Spleen (tissue), 11 donors: ENCODE data around the gene CRYL1. TPM values are rescaled to one million over a fixed set of nuclear protein-coding genes. Genes with fewer than 3 reads are reported as not detected.

Experiments
- DNase-seq: peaks from one replicate; pipeline ENCODE4 v3.0.0-alpha.2; 2020
- H3K27ac ChIP-seq, 8 donors: fragments of 200-600 bp; sonication (generic) in 7 of 8; 1 replicate in 4 of 8; 2 replicates in 4 of 8; pipeline versions ENCODE4 v1.5.0 to v1.8.0; 2016 to 2021; ENCODE audit warnings: inconsistent platforms in 4 of 8, mild to moderate bottlenecking in 4 of 8, moderate library complexity in 1 of 8
- H3K27me3 ChIP-seq, 7 donors: fragments of 200-600 bp; sonication (generic) in 6 of 7; replicated peaks in 1 of 7; 1 replicate in 4 of 7; 2 replicates in 3 of 7; pipeline versions ENCODE4 v1.5.0 to v1.8.0; 2016 to 2021; ENCODE audit warnings: inconsistent platforms in 3 of 7, mild to moderate bottlenecking in 1 of 7
- H3K36me3 ChIP-seq, 6 donors: fragments of 200-600 bp; sonication (generic) in 5 of 6; 1 replicate in 4 of 6; 2 replicates in 2 of 6; pipeline versions ENCODE4 v1.5.0 to v1.8.0; 2016 to 2021; ENCODE audit warnings: inconsistent platforms in 2 of 6
- H3K4me1 ChIP-seq, 6 donors: fragments of 200-600 bp; sonication (generic) in 5 of 6; 1 replicate in 3 of 6; 2 replicates in 3 of 6; pipeline versions ENCODE4 v1.5.0 to v1.8.0; 2016 to 2021; ENCODE audit warnings: inconsistent platforms in 3 of 6
- H3K4me3 ChIP-seq, 8 donors: fragments of 200-600 bp; sonication (generic) in 7 of 8; 1 replicate in 4 of 8; 2 replicates in 4 of 8; pipeline versions ENCODE4 v1.5.0 to v1.8.0; 2016 to 2021; ENCODE audit warnings: inconsistent platforms in 4 of 8, mild to moderate bottlenecking in 4 of 8, moderate library complexity in 2 of 8
- H3K9me3 ChIP-seq, 8 donors: fragments of 200-600 bp; sonication (generic) in 7 of 8; 1 replicate in 4 of 8; 2 replicates in 4 of 8; pipeline versions ENCODE4 v1.5.0 to v1.8.0; 2016 to 2021; ENCODE audit warnings: inconsistent platforms in 4 of 8
- CTCF ChIP-seq, 11 experiments: fragments of 200-600 bp in 7 of 11; fragments of 450-650 bp in 4 of 11; sonication (generic) in 4 of 11; IDR thresholded peaks in 8 of 11; conservative IDR thresholded peaks in 3 of 11; 1 replicate in 7 of 11; 2 replicates in 4 of 11; pipeline versions ENCODE4 v1.4.0 to v1.8.0; 2016 to 2021; ENCODE audit warnings: antibody characterized with exemption in 11 of 11, inconsistent platforms in 4 of 11, mild to moderate bottlenecking in 1 of 11
- POLR2A ChIP-seq, 3 donors: fragments of 450-650 bp; IDR thresholded peaks; one replicate each; pipeline ENCODE4 v1.5.1; 2017; ENCODE audit warnings: antibody characterized with exemption in 3 of 3, mild to moderate bottlenecking in 1 of 3
- POLR2AphosphoS5 ChIP-seq, 3 donors: sonication (generic); formaldehyde crosslinking; IDR thresholded peaks; one replicate each; pipeline ENCODE4 v1.5.1; 2017; ENCODE audit warnings: antibody characterized with exemption in 3 of 3
- WGBS, 5 donors: extraction: QIAGEN DNeasy Blood & Tissue Kit in 3 of 5; methylation state at CpG; one replicate each; pipeline versions ENCODE4 v1.1.5 to v1.1.7; 2013 to 2018; 5-methylcytosine and 5-hydroxymethylcytosine counted together
- intact Hi-C: fragments of 100-400 bp; cut with DNase I; formaldehyde crosslinking; loops from one replicate; pipeline ENCODE4 v1.15.0; 2023; ENCODE audit warnings: low total_unique reads
- polyA plus RNA-seq, 3 donors: library from polyadenylated mRNA; stranded (reverse); fragments of 200-250 nt; gene quantifications; one replicate each; pipeline ENCODE4 v1.2.1, GENCODE V29; 2013
- total RNA-seq, 7 donors: library from RNA; depleted of rRNA in 3 of 7; stranded (reverse); fragments of >200 nt in 3 of 7; fragmentation: NEBNext Ultra II Directional in 4 of 7; extraction: Animal tissue kit (Norgen Biotek cat#: 25700) in 4 of 7; gene quantifications; one replicate each; pipeline versions ENCODE4 v1.1.0 to v1.2.1, GENCODE V29; 2016 to 2021
- donor health status: healthy with polysubstance abuse.
- donor health status: DM: no; HTN: no; CAD: no; lungs with moderate emphysema.
- donor health status: DM: no; HTN: no; CAD: no.
- donor health status: Bipolar disorder and iron deficiency.
- donor health status: healthy.
- donor health status: DM: no; HTN: no; CAD: no.
- donor health status: DM: yes; HTN: yes; CAD: no.

CRYL1 gene
- total and polyA plus RNA-seq, 10 donors, result 13.5 to 46.5 (median 29.0) TPM

GRCh38 chr13:20456737-20457136, 68.9 kb downstream of the CRYL1 start:
- Histone ChIP-seq H3K36me3 (no peaks in the 10 kb centered on the region), H3K4me3 (no peak overlapping the region), H3K4me1 (no peaks in the 10 kb centered on the region), H3K27me3 (no peaks in the 10 kb centered on the region), H3K27ac (no peak overlapping the region), H3K9me3 (peaks cover 0 to 12% (median 3%) of the 10 kb centered on the region in 8 donors)
- intact Hi-C loops, result no loop called here
- WGBS, 5 donors, result 42 to 81% (median 76%) methylated on average over 2 of the region's 2 CpGs
- no peak for TF ChIP-seq POLR2AphosphoS5 (IDR thresholded peaks at IDR 0.05)
- TF ChIP-seq CTCF (IDR thresholded peaks at IDR 0.05 in 8 of 11, conservative IDR thresholded peaks at IDR 0.05 in 3 of 11), result no peak
- TF ChIP-seq POLR2A (IDR thresholded peaks at IDR 0.05), result no peak
- no peak for DNase-seq

GRCh38 chr13:20451397-20451796, 74.3 kb downstream of the CRYL1 start:
- Histone ChIP-seq H3K9me3 (peaks cover 9 to 49% (median 37%) of the 10 kb centered on the region in 8 donors), H3K27ac (no peak overlapping the region), H3K27me3 (no peaks in the 10 kb centered on the region), H3K4me1 (no peaks in the 10 kb centered on the region), H3K36me3 (peaks cover 0 to 7% (median 0%) of the 10 kb centered on the region in 6 donors), H3K4me3 (no peak overlapping the region)
- no peak for DNase-seq
- intact Hi-C loops, result no loop called here
- TF ChIP-seq CTCF (IDR thresholded peaks at IDR 0.05 in 8 of 11, conservative IDR thresholded peaks at IDR 0.05 in 3 of 11) (no peak), POLR2AphosphoS5 (IDR thresholded peaks at IDR 0.05) (no peak), POLR2A (IDR thresholded peaks at IDR 0.05) (no peak)

- no peaks in the 10 kb centered on the region for H3K27me3 ChIP-seq
- 81 to 98% (median 93%) methylated on average over 1 of the region's 1 CpG for WGBS, 5 donors
- peaks cover 0 to 18% (median 0%) of the 10 kb centered on the region in 6 donors for H3K36me3 ChIP-seq
- intact Hi-C loops, result no loop called here
- H3K4me1 ChIP-seq, result no peaks in the 10 kb centered on the region
- DNase-seq, result no peak
- no peak overlapping the region for H3K4me3 ChIP-seq
- H3K9me3 ChIP-seq, result peaks cover 9 to 55% (median 45%) of the 10 kb centered on the region in 8 donors
- H3K27ac ChIP-seq, result no peak overlapping the region
- TF ChIP-seq CTCF (IDR thresholded peaks at IDR 0.05 in 8 of 11, conservative IDR thresholded peaks at IDR 0.05 in 3 of 11) (no peak), POLR2A (IDR thresholded peaks at IDR 0.05) (no peak), POLR2AphosphoS5 (IDR thresholded peaks at IDR 0.05) (no peak)
Observed at GRCh38 chr13:20448470-20448869, 77.2 kb downstream of the CRYL1 start.

GRCh38 chr13:20446900-20447299, 78.8 kb downstream of the CRYL1 start:
- DNase-seq, result no peak
- no peak overlapping the region for H3K27ac ChIP-seq
- no peak overlapping the region for H3K4me3 ChIP-seq
- peaks cover 0 to 18% (median 0%) of the 10 kb centered on the region in 6 donors for H3K36me3 ChIP-seq
- peaks cover 9 to 55% (median 45%) of the 10 kb centered on the region in 8 donors for H3K9me3 ChIP-seq
- no peaks in the 10 kb centered on the region for H3K27me3 ChIP-seq
- TF ChIP-seq POLR2AphosphoS5 (IDR thresholded peaks at IDR 0.05) (no peak), CTCF (IDR thresholded peaks at IDR 0.05 in 8 of 11, conservative IDR thresholded peaks at IDR 0.05 in 3 of 11) (no peak), POLR2A (IDR thresholded peaks at IDR 0.05) (no peak)
- intact Hi-C loops, result no loop called here
- H3K4me1 ChIP-seq, result no peaks in the 10 kb centered on the region
